K562 (cell line): ENCODE results near the gene ESR2. TPM values are rescaled to one million over a fixed set of nuclear protein-coding genes. Genes with fewer than 3 reads are reported as not detected.

Source experiments
- ATAC-seq: fragments of 200-7000 bp; cut with Tn5 transposase; 3 replicates; pipeline ENCODE4 v1.9.1; 2020; ENCODE audit warnings: moderate library complexity
- BruUV-seq: library from RNA; stranded (reverse); fragments of 400-500 nt; replicated peaks from 2 replicates; lab custom pipeline; 2021; lab: Mats Ljungman, UMichigan
- CTCF ChIA-PET: fragments of 300-600 bp; formaldehyde crosslinking; extraction: SDS; loops from one replicate; lab custom pipeline; 2021; ENCODE audit warnings: low intra/inter-chr PET ratio; lab: Yijun Ruan, JAX
- POLR2A ChIA-PET: fragments of 300-600, 350-650 bp; sonication (Branson Sonifier 250); formaldehyde crosslinking; extraction: SDS; loops from one replicate; lab custom pipeline; 2021; ENCODE audit warnings: antibody characterized with exemption, inconsistent platforms; lab: Yijun Ruan, JAX
- DNase-seq, 4 experiments: peaks; one replicate each; pipeline versions ENCODE4 v3.0.0 to v3.0.0-alpha.2; 2011 to 2018; ENCODE audit warnings: low spot score in 3 of 4, mixed read lengths in 3 of 4; ENCODE audit errors: extremely low read depth in 1 of 4
- FAIRE-seq: peaks from 2 replicates; lab custom pipeline; 2011; peaks lifted over from hg19 to GRCh38; lab: Jason Lieb, UNC
- H2AFZ ChIP-seq: 2 replicates; pipeline ENCODE4 v1.6.0; 2011; ENCODE audit warnings: low read depth, low read length, control low read depth, inconsistent platforms
- H3K27ac ChIP-seq: fragments of 200-600 bp; 3 replicates; pipeline ENCODE4 v1.8.0; 2011; ENCODE audit warnings: low read depth, mild to moderate bottlenecking, control low read depth, inconsistent platforms, low read length, moderate library complexity, mixed read lengths; ENCODE audit errors: extremely low read depth
- H3K27me3 ChIP-seq, 2 experiments: fragments of 300-600 bp in 1 of 2; 2 replicates in 1 of 2; 3 replicates in 1 of 2; pipeline versions ENCODE4 v1.6.0 to v1.8.0; 2011; ENCODE audit warnings: inconsistent platforms in 2 of 2, low read length in 2 of 2, mild to moderate bottlenecking in 1 of 2, mixed read lengths in 1 of 2, moderate library complexity in 1 of 2; ENCODE audit not compliant: control insufficient read depth in 2 of 2, insufficient read depth in 2 of 2
- H3K36me3 ChIP-seq: fragments of 300-600 bp; 3 replicates; pipeline ENCODE4 v1.8.0; 2011; ENCODE audit warnings: mild to moderate bottlenecking, low read length, inconsistent platforms; ENCODE audit not compliant: control insufficient read depth, insufficient read depth
- H3K4me1 ChIP-seq, 2 experiments: fragments of 200-600 bp in 1 of 2; replicated peaks in 1 of 2; 2 replicates in 1 of 2; 3 replicates in 1 of 2; pipeline versions ENCODE4 v1.5.1 to v1.8.0; 2011; ENCODE audit warnings: inconsistent platforms in 2 of 2, low read length in 2 of 2, mild to moderate bottlenecking in 1 of 2, mixed read lengths in 1 of 2, moderate library complexity in 1 of 2; ENCODE audit not compliant: control insufficient read depth in 2 of 2, insufficient read depth in 2 of 2
- H3K4me2 ChIP-seq: 2 replicates; pipeline ENCODE4 v1.6.1; 2011; ENCODE audit warnings: low read length, control low read depth, inconsistent platforms, mixed read lengths; ENCODE audit not compliant: insufficient read depth
- H3K4me3 ChIP-seq: fragments of 200-600 bp; sonication (generic), shearing (Covaris generic); 2 replicates; pipeline ENCODE4 v1.5.1; 2016; ENCODE audit warnings: control low read depth, inconsistent platforms
- H3K79me2 ChIP-seq: fragments of 200-600 bp; 3 replicates; pipeline ENCODE4 v1.8.0; 2011; ENCODE audit warnings: low read length, inconsistent platforms; ENCODE audit not compliant: control insufficient read depth, insufficient read depth
- H3K9ac ChIP-seq, 2 experiments: 2 replicates each; pipeline versions ENCODE4 v1.6.0 to v1.6.1; 2011; ENCODE audit warnings: low read depth in 2 of 2, low read length in 2 of 2, control low read depth in 1 of 2, inconsistent platforms in 1 of 2, mild to moderate bottlenecking in 1 of 2, mixed read lengths in 1 of 2; ENCODE audit not compliant: insufficient read depth in 1 of 2
- H3K9me1 ChIP-seq: one replicate; pipeline ENCODE4 v1.6.0; 2011; ENCODE audit warnings: inconsistent platforms, mild to moderate bottlenecking, low read length, moderate library complexity; ENCODE audit not compliant: control insufficient read depth, insufficient read depth
- H3K9me3 ChIP-seq: replicated peaks from 2 replicates; pipeline ENCODE4 v1.5.1; 2011; ENCODE audit warnings: low read depth, low read length, inconsistent platforms; ENCODE audit not compliant: control insufficient read depth, insufficient read depth
- H4K20me1 ChIP-seq: replicated peaks from 2 replicates; pipeline ENCODE4 v1.6.1; 2011; ENCODE audit warnings: low read length, inconsistent platforms, mixed read lengths; ENCODE audit not compliant: control insufficient read depth, insufficient read depth
- CREBBP ChIP-seq: IDR thresholded peaks from one replicate; pipeline ENCODE4 v1.6.1; 2012; ENCODE audit warnings: low read depth, mild to moderate bottlenecking, control low read depth, inconsistent platforms, low read length
- EHMT2 ChIP-seq: fragments of 450-650 bp; IDR thresholded peaks from 2 replicates; pipeline ENCODE4 v1.6.1; 2018; ENCODE audit warnings: antibody characterized with exemption
- GTF2B ChIP-seq: IDR thresholded peaks from 2 replicates; pipeline ENCODE4 v1.6.1; 2011; ENCODE audit not compliant: insufficient read length; ENCODE audit errors: extremely low read depth
- MEF2A ChIP-seq: IDR thresholded peaks from 2 replicates; pipeline ENCODE4 v1.6.1; 2011; ENCODE audit warnings: low read depth, mild to moderate bottlenecking, low read length, moderate library complexity; ENCODE audit not compliant: control insufficient read depth
- NR1H2 ChIP-seq: sonication (generic); formaldehyde crosslinking; IDR thresholded peaks from 2 replicates; pipeline ENCODE4 v1.4.0; 2020; ENCODE audit warnings: mild to moderate bottlenecking, missing genetic modification reagents
- XRCC3 ChIP-seq: fragments of 450-650 bp; IDR thresholded peaks from 2 replicates; pipeline ENCODE4 v1.6.1; 2017; ENCODE audit warnings: mild to moderate bottlenecking, moderate library complexity
- ZNF133 ChIP-seq: fragments of 250-450 bp; sonication (Bioruptor Pico); IDR thresholded peaks from 2 replicates; pipeline ENCODE4 v1.4.0; 2020; ENCODE audit warnings: mild to moderate bottlenecking
- ZNF551 ChIP-seq: fragments of 250-450 bp; sonication (Bioruptor Pico); IDR thresholded peaks from 2 replicates; pipeline ENCODE4 v1.5.0; 2021; ENCODE audit warnings: mild to moderate bottlenecking, moderate library complexity
- WGBS: fragments of 100-300 bp; shearing (Covaris generic); methylation state at CpG from one replicate; pipeline ENCODE4 v1.1.6; 2016; ENCODE audit warnings: low coverage, mixed read lengths; ENCODE audit not compliant: insufficient coverage; ENCODE audit errors: missing lambda C conversion rate; 5-methylcytosine and 5-hydroxymethylcytosine counted together
- in situ Hi-C: fragments of 300-500 bp; cut with MboI; formaldehyde crosslinking; loops from 4 replicates; pipeline ENCODE4 v1.15.0; 2018; ENCODE audit warnings: inconsistent platforms, mixed read lengths
- intact Hi-C: fragments of 100-400 bp; cut with micrococcal nuclease; formaldehyde crosslinking; loops from 2 replicates; pipeline ENCODE4 v1.14.2; 2022
- polyA plus RNA-seq, 8 experiments: library from polyadenylated mRNA; depleted of rRNA in 4 of 8; stranded (reverse) in 5 of 8; unstranded in 3 of 8; fragments of >200 nt; fragmentation: Nextera tagmentation in 2 of 8; fragmentation: Illumina TruSeq in 1 of 8; extraction: Ambion mirVana in 2 of 8; extraction: Trizol in 1 of 8; gene quantifications; 2 replicates each; pipeline versions ENCODE4 v1.2.1 to v1.2.3, GENCODE V29; 2011 to 2014; ENCODE audit warnings: inconsistent platforms in 1 of 8, missing spikeins in 1 of 8
- total RNA-seq, 7 experiments: library from RNA; depleted of rRNA in 6 of 7; stranded (reverse); fragments of >200 nt in 6 of 7; fragmentation: Illumina TruSeq in 2 of 7; extraction: Trizol in 2 of 7; gene quantifications; 2 replicates each; pipeline versions ENCODE4 v1.2.1 to v1.2.3, GENCODE V29; 2011 to 2021; ENCODE audit warnings: low replicate concordance in 1 of 7
- TF ChIP-seq, protein P1 (sequence below), 3 experiments: IDR thresholded peaks in 2 of 3; conservative IDR thresholded peaks in 1 of 3; 2 replicates each; pipeline ENCODE4 v1.5.1; 2011 to 2012; ENCODE audit warnings: low read length in 3 of 3, mild to moderate bottlenecking in 3 of 3, control low read depth in 2 of 3, improper control_type of control experiment in 1 of 3, inconsistent platforms in 1 of 3, low read depth in 1 of 3, mixed read lengths in 1 of 3, moderate library complexity in 1 of 3; ENCODE audit not compliant: insufficient read depth in 2 of 3
- TF ChIP-seq, protein P2 (sequence below): fragments of 450-650 bp; IDR thresholded peaks from 2 replicates; pipeline ENCODE4 v1.6.1; 2016; ENCODE audit warnings: antibody characterized with exemption

ESR2 gene
- total and polyA plus RNA-seq, 9 of the 15 experiments (the other 6 are each of a cell fraction or from before 2014, with no cell fraction given), result 0.07 to 3.8 (median 2.0) TPM

DNA sequence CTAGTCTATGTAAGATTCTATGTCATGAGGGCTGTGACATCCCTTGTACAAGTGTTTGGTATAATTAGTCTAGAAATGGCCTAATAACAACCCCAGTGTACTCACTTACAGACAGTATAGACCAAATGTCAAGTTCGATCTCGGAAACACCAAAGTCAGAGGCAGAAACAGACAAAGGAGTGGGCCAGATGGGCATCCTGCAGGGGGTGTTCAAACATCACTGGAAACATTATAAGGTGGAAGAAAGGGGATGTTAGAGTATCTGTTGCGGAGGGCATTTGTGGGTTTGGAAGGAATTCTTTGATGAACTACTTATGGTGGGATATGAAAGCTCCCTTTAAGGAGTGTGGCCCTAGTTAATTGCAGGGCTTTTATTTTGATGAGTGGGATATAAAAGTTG, 134.6 kb downstream of the ESR2 start (continued):
- TF ChIP-seq, protein P1, sequence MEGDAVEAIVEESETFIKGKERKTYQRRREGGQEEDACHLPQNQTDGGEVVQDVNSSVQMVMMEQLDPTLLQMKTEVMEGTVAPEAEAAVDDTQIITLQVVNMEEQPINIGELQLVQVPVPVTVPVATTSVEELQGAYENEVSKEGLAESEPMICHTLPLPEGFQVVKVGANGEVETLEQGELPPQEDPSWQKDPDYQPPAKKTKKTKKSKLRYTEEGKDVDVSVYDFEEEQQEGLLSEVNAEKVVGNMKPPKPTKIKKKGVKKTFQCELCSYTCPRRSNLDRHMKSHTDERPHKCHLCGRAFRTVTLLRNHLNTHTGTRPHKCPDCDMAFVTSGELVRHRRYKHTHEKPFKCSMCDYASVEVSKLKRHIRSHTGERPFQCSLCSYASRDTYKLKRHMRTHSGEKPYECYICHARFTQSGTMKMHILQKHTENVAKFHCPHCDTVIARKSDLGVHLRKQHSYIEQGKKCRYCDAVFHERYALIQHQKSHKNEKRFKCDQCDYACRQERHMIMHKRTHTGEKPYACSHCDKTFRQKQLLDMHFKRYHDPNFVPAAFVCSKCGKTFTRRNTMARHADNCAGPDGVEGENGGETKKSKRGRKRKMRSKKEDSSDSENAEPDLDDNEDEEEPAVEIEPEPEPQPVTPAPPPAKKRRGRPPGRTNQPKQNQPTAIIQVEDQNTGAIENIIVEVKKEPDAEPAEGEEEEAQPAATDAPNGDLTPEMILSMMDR (IDR thresholded peaks at IDR 0.05 in 2 of 3, conservative IDR thresholded peaks at IDR 0.05 in 1 of 3; ENCODE audit: insufficient read depth in 2 of 3, low read depth in 1 of 3, low read length in 3 of 3), result peak in 2 of 3 experiments; percentile 44 to 53; a peak in 3 of 6 replicates
- no peak for TF ChIP-seq ZNF133

- no TSS peak for BruUV-seq
- no peaks in the 10 kb centered on the region for H3K4me1 ChIP-seq
- intact Hi-C loops, result loop anchor here (1.0 kb wide), 1 partner anchor 137 kb away; no protein-coding TSS in a partner anchor
- H3K79me2 ChIP-seq, result no peaks in the 10 kb centered on the region
- no peak overlapping the region for H3K4me3 ChIP-seq
- DNase-seq (no peak), FAIRE-seq (no peak), ATAC-seq (no peak)
- in situ Hi-C loops, result no loop called here
- no peaks in the 10 kb centered on the region for H4K20me1 ChIP-seq
- H3K36me3 ChIP-seq, result no peaks in the 10 kb centered on the region
- peaks cover 3 to 5% of the 10 kb centered on the region in 2 experiments; a peak in 4 of 5 replicates for H3K27me3 ChIP-seq
- H2AFZ ChIP-seq, result no peak overlapping the region
- TF ChIP-seq EHMT2 (no peak), NR1H2 (CRISPR knock-in tag) (no peak), MEF2A (no peak), XRCC3 (no peak), ZNF551 (CRISPR knock-in tag) (no peak), GTF2B (no peak), CREBBP (no peak)
- TF ChIP-seq, protein P2, sequence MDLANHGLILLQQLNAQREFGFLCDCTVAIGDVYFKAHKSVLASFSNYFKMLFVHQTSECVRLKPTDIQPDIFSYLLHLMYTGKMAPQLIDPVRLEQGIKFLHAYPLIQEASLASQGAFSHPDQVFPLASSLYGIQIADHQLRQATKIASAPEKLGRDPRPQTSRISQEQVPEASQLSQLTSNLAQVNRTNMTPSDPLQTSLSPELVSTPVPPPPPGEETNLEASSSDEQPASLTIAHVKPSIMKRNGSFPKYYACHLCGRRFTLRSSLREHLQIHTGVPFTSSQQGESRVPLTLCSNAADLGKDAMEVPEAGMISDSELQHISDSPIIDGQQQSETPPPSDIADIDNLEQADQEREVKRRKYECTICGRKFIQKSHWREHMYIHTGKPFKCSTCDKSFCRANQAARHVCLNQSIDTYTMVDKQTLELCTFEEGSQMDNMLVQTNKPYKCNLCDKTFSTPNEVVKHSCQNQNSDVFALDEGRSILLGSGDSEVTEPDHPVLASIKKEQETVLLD, result no peak
- H3K27ac ChIP-seq, result no peak overlapping the region
- no peaks in the 10 kb centered on the region for H3K9me1 ChIP-seq
- ChIA-PET CTCF (interaction anchor here (1.4 kb wide), 1 partner anchor 137 kb away, joined by 5 read pairs; no protein-coding TSS in a partner anchor), POLR2A (no interaction called here)
- no peaks in the 10 kb centered on the region for H3K9me3 ChIP-seq
- no peak overlapping the region for H3K9ac ChIP-seq
- no peak overlapping the region for H3K4me2 ChIP-seq
- 0% methylated on average over 2 of the region's 2 CpGs for WGBS
Measured at GRCh38 chr14:64158608-64159007, 135.6 kb downstream of the ESR2 start.
